ENCODE measurements around the gene KDM2B.

- no peak for TF ChIP-seq EZH2 (IDR thresholded peaks at IDR 0.05; ENCODE audit: borderline replicate concordance, low read length)
- TF ChIP-seq, protein P1, sequence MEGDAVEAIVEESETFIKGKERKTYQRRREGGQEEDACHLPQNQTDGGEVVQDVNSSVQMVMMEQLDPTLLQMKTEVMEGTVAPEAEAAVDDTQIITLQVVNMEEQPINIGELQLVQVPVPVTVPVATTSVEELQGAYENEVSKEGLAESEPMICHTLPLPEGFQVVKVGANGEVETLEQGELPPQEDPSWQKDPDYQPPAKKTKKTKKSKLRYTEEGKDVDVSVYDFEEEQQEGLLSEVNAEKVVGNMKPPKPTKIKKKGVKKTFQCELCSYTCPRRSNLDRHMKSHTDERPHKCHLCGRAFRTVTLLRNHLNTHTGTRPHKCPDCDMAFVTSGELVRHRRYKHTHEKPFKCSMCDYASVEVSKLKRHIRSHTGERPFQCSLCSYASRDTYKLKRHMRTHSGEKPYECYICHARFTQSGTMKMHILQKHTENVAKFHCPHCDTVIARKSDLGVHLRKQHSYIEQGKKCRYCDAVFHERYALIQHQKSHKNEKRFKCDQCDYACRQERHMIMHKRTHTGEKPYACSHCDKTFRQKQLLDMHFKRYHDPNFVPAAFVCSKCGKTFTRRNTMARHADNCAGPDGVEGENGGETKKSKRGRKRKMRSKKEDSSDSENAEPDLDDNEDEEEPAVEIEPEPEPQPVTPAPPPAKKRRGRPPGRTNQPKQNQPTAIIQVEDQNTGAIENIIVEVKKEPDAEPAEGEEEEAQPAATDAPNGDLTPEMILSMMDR (conservative IDR thresholded peaks at IDR 0.05 in 1 of 2, IDR thresholded peaks at IDR 0.05 in 1 of 2; ENCODE audit: extremely low read depth in 1 of 2, insufficient read depth in 1 of 2, low read depth in 1 of 2, low read length in 2 of 2): no peak
These were observed 156.9 kb downstream of the KDM2B start for GRCh38 chr12:121423682-121424623.
